Left ventricle myocardium inferior (tissue), 1 donor: ENCODE results near the gene EXOC3L4. TPM values are rescaled to one million over a fixed set of nuclear protein-coding genes. Genes with fewer than 3 reads are reported as not detected.

Experiments used
- DNase-seq: peaks from one replicate; pipeline ENCODE4 v3.0.0-alpha.2; 2020
- H3K27ac ChIP-seq: fragments of 200-600 bp; replicated peaks from 2 replicates; pipeline ENCODE4 v1.8.0; 2021
- H3K27me3 ChIP-seq: fragments of 200-600 bp; 2 replicates; pipeline ENCODE4 v1.8.0; 2021; ENCODE audit warnings: low read depth
- H3K36me3 ChIP-seq: fragments of 200-600 bp; 2 replicates; pipeline ENCODE4 v1.8.0; 2021
- H3K4me1 ChIP-seq: fragments of 200-600 bp; 2 replicates; pipeline ENCODE4 v1.8.0; 2021
- H3K4me3 ChIP-seq: fragments of 200-600 bp; 2 replicates; pipeline ENCODE4 v1.8.0; 2021; ENCODE audit warnings: mild to moderate bottlenecking, moderate library complexity
- H3K9me3 ChIP-seq: fragments of 200-600 bp; replicated peaks from 2 replicates; pipeline ENCODE4 v1.8.0; 2021
- CTCF ChIP-seq: fragments of 200-600 bp; IDR thresholded peaks from 2 replicates; pipeline ENCODE4 v1.8.0; 2021; ENCODE audit warnings: antibody characterized with exemption, mild to moderate bottlenecking, borderline replicate concordance
- intact Hi-C: fragments of 100-400 bp; cut with micrococcal nuclease; formaldehyde crosslinking; loops from one replicate; pipeline ENCODE4 v1.11.0; 2022
- total RNA-seq: library from RNA; stranded (reverse); fragmentation: NEBNext Ultra II Directional; extraction: Animal tissue kit (Norgen Biotek cat#: 25700); gene quantifications from one replicate; pipeline ENCODE4 v1.2.1, GENCODE V29; 2021
- donor health status: DM: no; HTN: yes; CAD: no; lungs with severe emphysema.

Gene EXOC3L4
- total RNA-seq, 1 donor from 2014 or later, result 0.66 TPM

GRCh38 chr14:103078860-103079587, 15.5 kb upstream of the EXOC3L4 start:
- DNase-seq, result no peak
- Histone ChIP-seq H3K4me1 (peaks cover 22% of the 10 kb centered on the region), H3K27me3 (peaks cover 36% of the 10 kb centered on the region), H3K27ac (no peak overlapping the region), H3K4me3 (no peak overlapping the region), H3K9me3 (no peaks in the 10 kb centered on the region), H3K36me3 (no peaks in the 10 kb centered on the region)
- intact Hi-C loops, result no loop called here
- no peak for TF ChIP-seq CTCF

DNA sequence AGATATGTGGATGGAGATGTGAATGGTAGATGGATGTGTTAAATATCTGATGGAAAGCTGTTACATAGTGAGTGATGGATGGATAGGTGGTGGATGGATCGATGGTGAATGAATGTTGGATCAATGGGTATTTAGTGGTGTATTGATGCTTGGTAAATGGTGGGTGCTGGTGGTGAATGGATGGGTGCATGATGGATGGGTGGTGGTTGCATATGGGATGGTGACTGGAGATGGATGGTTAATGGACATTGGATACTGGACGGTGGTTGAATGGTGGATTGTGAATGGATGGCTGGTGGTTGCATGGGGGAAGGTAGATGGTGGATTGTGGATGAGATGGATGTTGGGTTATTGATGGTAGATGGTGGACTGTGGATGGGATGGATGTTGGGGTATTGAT, 12.6 kb upstream of the EXOC3L4 start:
- no peaks in the 10 kb centered on the region for H3K36me3 ChIP-seq

DNA sequence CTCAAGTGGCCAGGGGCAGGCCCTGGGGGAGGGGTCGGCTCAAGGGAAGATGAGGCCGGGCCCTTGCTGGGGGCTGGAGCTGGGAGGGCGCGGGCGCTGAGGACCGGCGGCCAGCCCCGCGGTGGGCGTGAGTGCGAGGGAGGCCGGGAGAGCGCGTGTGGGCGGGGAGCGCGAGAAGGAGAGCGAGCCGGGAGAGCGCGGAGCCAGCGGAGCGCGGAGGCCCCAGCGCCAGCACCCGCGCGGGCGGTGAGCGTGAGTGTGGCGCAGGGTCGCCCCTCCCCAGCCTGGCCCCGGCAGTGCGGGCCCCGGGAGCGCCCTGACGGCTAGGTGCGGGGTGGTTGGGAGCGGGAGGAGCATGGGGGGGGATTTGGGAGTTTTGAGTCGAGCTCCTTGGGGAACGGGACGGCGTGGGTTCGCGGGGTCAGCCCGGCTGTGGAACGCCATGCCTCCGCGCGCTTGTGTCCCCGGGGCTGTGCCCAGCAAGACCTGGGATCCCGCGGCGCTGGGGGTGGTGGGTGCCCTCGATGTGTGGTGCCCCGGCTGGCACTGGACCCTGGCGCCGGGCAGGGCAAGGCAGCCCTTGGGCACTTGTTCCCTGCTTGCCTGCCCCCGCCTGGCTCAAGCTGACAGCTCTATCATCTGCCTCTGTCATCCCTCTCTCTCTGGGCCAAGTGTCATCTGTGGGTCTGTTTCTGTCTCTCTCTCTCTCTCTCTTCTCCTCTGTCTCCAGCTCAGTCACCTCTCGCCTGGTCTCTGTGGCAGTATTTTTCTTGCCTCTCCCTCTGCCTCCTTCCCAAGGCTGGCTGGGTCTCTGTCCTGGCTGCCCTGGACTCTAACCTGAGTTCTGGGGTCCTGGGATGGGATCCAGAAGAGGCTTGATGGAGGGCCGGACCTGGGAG, 10.3 kb upstream of the EXOC3L4 start, which contains the start of gene LBHD2:
Gene LBHD2 (plus strand): TSS at position 190 of the 899 bp plus-strand sequence. CDS start 1,803 bp downstream, outside the sequence.
- no peaks in the 10 kb centered on the region for H3K9me3 ChIP-seq
- H3K4me1 ChIP-seq, result no peaks in the 10 kb centered on the region
- H3K4me3 ChIP-seq, result peak within 1 kb of the TSS; percentile 36
- H3K36me3 ChIP-seq, result no peaks in the 10 kb centered on the region
- no peak for DNase-seq
- peaks cover 80% of the 10 kb centered on the region for H3K27me3 ChIP-seq
- no peak within 1 kb of the TSS for H3K27ac ChIP-seq
- intact Hi-C loops, result no loop called here
- no peak for TF ChIP-seq CTCF

More for the DNA sequence above, 12.6 kb upstream of the EXOC3L4 start:
- no peaks in the 10 kb centered on the region for H3K4me1 ChIP-seq
- intact Hi-C loops, result no loop called here
- H3K27me3 ChIP-seq, result peaks cover 66% of the 10 kb centered on the region
- no peak for TF ChIP-seq CTCF
- no peaks in the 10 kb centered on the region for H3K9me3 ChIP-seq
- no peak for DNase-seq
- H3K27ac ChIP-seq, result no peak overlapping the region
- H3K4me3 ChIP-seq, result no peak overlapping the region

DNA sequence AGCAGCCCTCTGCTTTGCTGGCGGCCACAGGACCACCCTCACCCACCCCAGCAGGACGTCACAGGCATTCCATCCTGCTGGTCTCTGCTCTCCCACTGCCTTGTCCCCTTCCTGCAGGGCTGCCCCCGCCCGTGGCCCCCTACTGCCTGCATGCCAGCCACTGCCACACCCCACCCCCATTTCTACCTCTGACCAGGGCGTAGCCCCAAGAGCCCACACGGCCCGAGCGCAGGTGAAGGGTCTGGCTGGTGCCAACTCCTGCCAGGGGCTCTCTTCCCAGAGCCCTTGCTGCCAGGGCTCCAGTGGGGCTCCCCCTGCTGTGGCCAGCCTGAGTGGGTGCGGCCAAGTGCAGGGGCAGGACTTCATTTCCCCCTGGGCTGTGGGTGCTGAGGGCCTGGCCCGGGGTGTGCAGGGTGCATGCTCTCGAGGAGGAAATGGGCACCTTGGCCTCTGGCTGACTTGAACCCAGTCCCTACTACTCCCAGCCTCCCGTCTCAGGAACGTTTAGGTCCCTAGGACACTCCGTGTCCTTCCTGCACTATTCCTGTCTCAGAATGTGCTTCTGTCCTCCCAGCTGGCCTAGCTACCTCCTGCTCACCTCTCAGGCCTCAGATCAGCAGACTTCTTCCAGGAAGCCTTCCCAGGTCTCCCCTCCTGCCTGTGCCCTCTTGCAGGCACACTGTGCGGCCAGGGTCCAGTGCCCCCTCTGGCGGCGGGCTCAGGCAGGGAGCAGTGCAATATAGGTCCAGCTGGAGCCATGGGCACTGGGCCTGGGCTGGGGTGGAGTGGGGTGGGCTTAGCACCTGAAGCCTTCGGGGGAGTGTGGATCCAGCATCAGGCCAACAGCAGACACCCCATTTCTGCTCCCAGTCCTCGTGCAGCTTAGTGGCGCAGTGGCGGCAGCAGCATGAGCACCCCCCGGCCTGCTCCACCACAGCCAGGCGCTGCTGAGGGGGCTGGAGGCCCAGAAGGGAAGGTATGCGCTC, 9.1 kb upstream of the EXOC3L4 start:
- peak; percentile 32 for TF ChIP-seq CTCF
- no peaks in the 10 kb centered on the region for H3K36me3 ChIP-seq
- H3K27ac ChIP-seq, result no peak overlapping the region
- intact Hi-C loops, result no loop called here
- H3K4me1 ChIP-seq, result no peaks in the 10 kb centered on the region
- H3K9me3 ChIP-seq, result no peaks in the 10 kb centered on the region
- DNase-seq, result no peak
- peaks cover 78% of the 10 kb centered on the region for H3K27me3 ChIP-seq
- H3K4me3 ChIP-seq, result no peak overlapping the region

GRCh38 chr14:103086771-103087342, 7.7 kb upstream of the EXOC3L4 start:
- Histone ChIP-seq H3K4me1 (peaks cover 11% of the 10 kb centered on the region), H3K4me3 (no peak overlapping the region), H3K27me3 (peaks cover 80% of the 10 kb centered on the region), H3K9me3 (no peaks in the 10 kb centered on the region), H3K27ac (no peak overlapping the region), H3K36me3 (no peaks in the 10 kb centered on the region)
- no peak for DNase-seq
- no peak for TF ChIP-seq CTCF
- intact Hi-C loops, result no loop called here
